K562 (cell line): Measurements from ENCODE around the gene PDE2A. TPM values are rescaled to one million over a fixed set of nuclear protein-coding genes. Genes with fewer than 3 reads are reported as not detected.

Experiments used
- ATAC-seq: fragments of 200-7000 bp; cut with Tn5 transposase; 3 replicates; pipeline ENCODE4 v1.9.1; 2020; ENCODE audit warnings: moderate library complexity
- BruUV-seq: library from RNA; stranded (reverse); fragments of 400-500 nt; replicated peaks from 2 replicates; lab custom pipeline; 2021; lab: Mats Ljungman, UMichigan
- CTCF ChIA-PET: fragments of 300-600 bp; formaldehyde crosslinking; extraction: SDS; loops from one replicate; lab custom pipeline; 2021; ENCODE audit warnings: low intra/inter-chr PET ratio; lab: Yijun Ruan, JAX
- POLR2A ChIA-PET: fragments of 300-600, 350-650 bp; sonication (Branson Sonifier 250); formaldehyde crosslinking; extraction: SDS; loops from one replicate; lab custom pipeline; 2021; ENCODE audit warnings: antibody characterized with exemption, inconsistent platforms; lab: Yijun Ruan, JAX
- DNase-seq, 4 experiments: peaks; one replicate each; pipeline versions ENCODE4 v3.0.0 to v3.0.0-alpha.2; 2011 to 2018; ENCODE audit warnings: low spot score in 3 of 4, mixed read lengths in 3 of 4; ENCODE audit errors: extremely low read depth in 1 of 4
- FAIRE-seq: peaks from 2 replicates; lab custom pipeline; 2011; peaks lifted over from hg19 to GRCh38; lab: Jason Lieb, UNC
- H2AFZ ChIP-seq: 2 replicates; pipeline ENCODE4 v1.6.0; 2011; ENCODE audit warnings: low read depth, low read length, control low read depth, inconsistent platforms
- H3K27ac ChIP-seq: fragments of 200-600 bp; 3 replicates; pipeline ENCODE4 v1.8.0; 2011; ENCODE audit warnings: low read depth, mild to moderate bottlenecking, control low read depth, inconsistent platforms, low read length, moderate library complexity, mixed read lengths; ENCODE audit errors: extremely low read depth
- H3K27me3 ChIP-seq, 2 experiments: fragments of 300-600 bp in 1 of 2; 2 replicates in 1 of 2; 3 replicates in 1 of 2; pipeline versions ENCODE4 v1.6.0 to v1.8.0; 2011; ENCODE audit warnings: inconsistent platforms in 2 of 2, low read length in 2 of 2, mild to moderate bottlenecking in 1 of 2, mixed read lengths in 1 of 2, moderate library complexity in 1 of 2; ENCODE audit not compliant: control insufficient read depth in 2 of 2, insufficient read depth in 2 of 2
- H3K36me3 ChIP-seq: fragments of 300-600 bp; 3 replicates; pipeline ENCODE4 v1.8.0; 2011; ENCODE audit warnings: mild to moderate bottlenecking, low read length, inconsistent platforms; ENCODE audit not compliant: control insufficient read depth, insufficient read depth
- H3K4me1 ChIP-seq, 2 experiments: fragments of 200-600 bp in 1 of 2; replicated peaks in 1 of 2; 2 replicates in 1 of 2; 3 replicates in 1 of 2; pipeline versions ENCODE4 v1.5.1 to v1.8.0; 2011; ENCODE audit warnings: inconsistent platforms in 2 of 2, low read length in 2 of 2, mild to moderate bottlenecking in 1 of 2, mixed read lengths in 1 of 2, moderate library complexity in 1 of 2; ENCODE audit not compliant: control insufficient read depth in 2 of 2, insufficient read depth in 2 of 2
- H3K4me2 ChIP-seq: 2 replicates; pipeline ENCODE4 v1.6.1; 2011; ENCODE audit warnings: low read length, control low read depth, inconsistent platforms, mixed read lengths; ENCODE audit not compliant: insufficient read depth
- H3K4me3 ChIP-seq: fragments of 200-600 bp; sonication (generic), shearing (Covaris generic); 2 replicates; pipeline ENCODE4 v1.5.1; 2016; ENCODE audit warnings: control low read depth, inconsistent platforms
- H3K79me2 ChIP-seq: fragments of 200-600 bp; 3 replicates; pipeline ENCODE4 v1.8.0; 2011; ENCODE audit warnings: low read length, inconsistent platforms; ENCODE audit not compliant: control insufficient read depth, insufficient read depth
- H3K9ac ChIP-seq, 2 experiments: 2 replicates each; pipeline versions ENCODE4 v1.6.0 to v1.6.1; 2011; ENCODE audit warnings: low read depth in 2 of 2, low read length in 2 of 2, control low read depth in 1 of 2, inconsistent platforms in 1 of 2, mild to moderate bottlenecking in 1 of 2, mixed read lengths in 1 of 2; ENCODE audit not compliant: insufficient read depth in 1 of 2
- H3K9me1 ChIP-seq: one replicate; pipeline ENCODE4 v1.6.0; 2011; ENCODE audit warnings: inconsistent platforms, mild to moderate bottlenecking, low read length, moderate library complexity; ENCODE audit not compliant: control insufficient read depth, insufficient read depth
- H3K9me3 ChIP-seq: replicated peaks from 2 replicates; pipeline ENCODE4 v1.5.1; 2011; ENCODE audit warnings: low read depth, low read length, inconsistent platforms; ENCODE audit not compliant: control insufficient read depth, insufficient read depth
- H4K20me1 ChIP-seq: replicated peaks from 2 replicates; pipeline ENCODE4 v1.6.1; 2011; ENCODE audit warnings: low read length, inconsistent platforms, mixed read lengths; ENCODE audit not compliant: control insufficient read depth, insufficient read depth
- DNMT1 ChIP-seq: fragments of 450-650 bp; IDR thresholded peaks from 2 replicates; pipeline ENCODE4 v1.6.1; 2016; ENCODE audit warnings: antibody characterized with exemption, mild to moderate bottlenecking
- KLF10 ChIP-seq: fragments of 250-450 bp; sonication (Bioruptor Pico); IDR thresholded peaks from 2 replicates; pipeline ENCODE4 v1.6.1; 2021; ENCODE audit warnings: matching md5 sums
- MYNN ChIP-seq, 2 experiments: sonication (generic); formaldehyde crosslinking in 1 of 2; IDR thresholded peaks; 2 replicates each; pipeline versions ENCODE4 v1.5.0 to v1.6.1; 2016 to 2020; ENCODE audit warnings: antibody characterized with exemption in 1 of 2, missing genetic modification reagents in 1 of 2
- RNF2 ChIP-seq: sonication (generic); IDR thresholded peaks from 2 replicates; pipeline ENCODE4 v1.6.1; 2016
- THRB ChIP-seq: fragments of 450-650 bp; formaldehyde crosslinking; conservative IDR thresholded peaks from 2 replicates; pipeline ENCODE4 v1.4.0; 2022; ENCODE audit warnings: mild to moderate bottlenecking, missing genetic modification characterization
- ZBTB7A ChIP-seq: IDR thresholded peaks from 2 replicates; pipeline ENCODE4 v1.6.1; 2011; ENCODE audit warnings: low read depth, mild to moderate bottlenecking, low read length, moderate library complexity, borderline replicate concordance; ENCODE audit not compliant: control insufficient read depth
- ZHX1 ChIP-seq: fragments of 150-350 bp; conservative IDR thresholded peaks from 2 replicates; pipeline ENCODE4 v1.6.1; 2014; ENCODE audit warnings: low read length
- ZNF445 ChIP-seq: fragments of 250-450 bp; sonication (Bioruptor Pico); IDR thresholded peaks from 2 replicates; pipeline ENCODE4 v1.4.0; 2020; ENCODE audit warnings: low read depth, mild to moderate bottlenecking, moderate library complexity
- ZNF76 ChIP-seq: fragments of 250-450 bp; sonication (Bioruptor Pico); IDR thresholded peaks from 2 replicates; pipeline ENCODE4 v1.4.0; 2020; ENCODE audit warnings: mild to moderate bottlenecking, moderate library complexity, borderline replicate concordance
- ZNF79 ChIP-seq: fragments of 250-450 bp; sonication (Bioruptor Pico); IDR thresholded peaks from 2 replicates; pipeline ENCODE4 v1.4.0; 2020; ENCODE audit warnings: low read depth, mild to moderate bottlenecking, moderate library complexity
- WGBS: fragments of 100-300 bp; shearing (Covaris generic); methylation state at CpG from one replicate; pipeline ENCODE4 v1.1.6; 2016; ENCODE audit warnings: low coverage, mixed read lengths; ENCODE audit not compliant: insufficient coverage; ENCODE audit errors: missing lambda C conversion rate; 5-methylcytosine and 5-hydroxymethylcytosine counted together
- in situ Hi-C: fragments of 300-500 bp; cut with MboI; formaldehyde crosslinking; loops from 4 replicates; pipeline ENCODE4 v1.15.0; 2018; ENCODE audit warnings: inconsistent platforms, mixed read lengths
- intact Hi-C: fragments of 100-400 bp; cut with micrococcal nuclease; formaldehyde crosslinking; loops from 2 replicates; pipeline ENCODE4 v1.14.2; 2022
- polyA plus RNA-seq, 8 experiments: library from polyadenylated mRNA; depleted of rRNA in 4 of 8; stranded (reverse) in 5 of 8; unstranded in 3 of 8; fragments of >200 nt; fragmentation: Nextera tagmentation in 2 of 8; fragmentation: Illumina TruSeq in 1 of 8; extraction: Ambion mirVana in 2 of 8; extraction: Trizol in 1 of 8; gene quantifications; 2 replicates each; pipeline versions ENCODE4 v1.2.1 to v1.2.3, GENCODE V29; 2011 to 2014; ENCODE audit warnings: inconsistent platforms in 1 of 8, missing spikeins in 1 of 8
- total RNA-seq, 7 experiments: library from RNA; depleted of rRNA in 6 of 7; stranded (reverse); fragments of >200 nt in 6 of 7; fragmentation: Illumina TruSeq in 2 of 7; extraction: Trizol in 2 of 7; gene quantifications; 2 replicates each; pipeline versions ENCODE4 v1.2.1 to v1.2.3, GENCODE V29; 2011 to 2021; ENCODE audit warnings: low replicate concordance in 1 of 7

The PDE2A gene
- total and polyA plus RNA-seq, 9 of the 15 experiments (the other 6 are each of a cell fraction or from before 2014, with no cell fraction given), result 0.07 to 15.2 (median 1.6) TPM; not detected in 1

GRCh38 chr11:72548463-72548862 lies 125.8 kb downstream of the PDE2A start:
- under 1% methylated on average over 6 of the region's 6 CpGs for WGBS
- Histone ChIP-seq H3K9ac (no peak overlapping the region), H3K27me3 (peaks cover 7 to 54% of the 10 kb centered on the region in 2 experiments), H3K4me1 (no peaks in the 10 kb centered on the region), H3K36me3 (no peaks in the 10 kb centered on the region), H2AFZ (no peak overlapping the region), H3K9me1 (no peaks in the 10 kb centered on the region), H3K9me3 (no peaks in the 10 kb centered on the region), H3K27ac (no peak overlapping the region), H3K4me2 (no peak overlapping the region), H4K20me1 (0 out of 2 replicates have a peak, but pooled peaks cover under 1% of the 10 kb centered on the region), H3K79me2 (no peaks in the 10 kb centered on the region), H3K4me3 (no peak overlapping the region)
- ChIA-PET CTCF (no interaction called here), POLR2A (interaction anchor here (0.8 kb wide), 1 partner anchor 114 kb away, joined by 3 read pairs; the partner anchor contains the start of gene CLPB)
- in situ Hi-C loops (no loop called here), intact Hi-C loops (no loop called here)
- DNase-seq (no peak), ATAC-seq (no peak), FAIRE-seq (no peak)
- TF ChIP-seq ZHX1 (no peak), KLF10 (no peak), ZBTB7A (no peak), DNMT1 (no peak), MYNN (IDR thresholded peaks at IDR 0.05) (no peak), MYNN (CRISPR knock-in tag; IDR thresholded peaks at IDR 0.05) (no peak), RNF2 (no peak), ZNF76 (CRISPR knock-in tag) (no peak), ZNF445 (CRISPR knock-in tag) (no peak), ZNF79 (CRISPR knock-in tag) (no peak), THRB (CRISPR knock-in tag) (no peak)
- no TSS peak for BruUV-seq
